GM21717 (cell line): ENCODE measurements around the gene GPT2.

Source experiments
- ATAC-seq: cut with Tn5 transposase; IDR thresholded peaks from one replicate; pipeline ENCODE4 v1.9.1; 2021; ENCODE audit warnings: mild to moderate bottlenecking, moderate library complexity; ENCODE audit not compliant: unreplicated experiment

GPT2 gene

DNA sequence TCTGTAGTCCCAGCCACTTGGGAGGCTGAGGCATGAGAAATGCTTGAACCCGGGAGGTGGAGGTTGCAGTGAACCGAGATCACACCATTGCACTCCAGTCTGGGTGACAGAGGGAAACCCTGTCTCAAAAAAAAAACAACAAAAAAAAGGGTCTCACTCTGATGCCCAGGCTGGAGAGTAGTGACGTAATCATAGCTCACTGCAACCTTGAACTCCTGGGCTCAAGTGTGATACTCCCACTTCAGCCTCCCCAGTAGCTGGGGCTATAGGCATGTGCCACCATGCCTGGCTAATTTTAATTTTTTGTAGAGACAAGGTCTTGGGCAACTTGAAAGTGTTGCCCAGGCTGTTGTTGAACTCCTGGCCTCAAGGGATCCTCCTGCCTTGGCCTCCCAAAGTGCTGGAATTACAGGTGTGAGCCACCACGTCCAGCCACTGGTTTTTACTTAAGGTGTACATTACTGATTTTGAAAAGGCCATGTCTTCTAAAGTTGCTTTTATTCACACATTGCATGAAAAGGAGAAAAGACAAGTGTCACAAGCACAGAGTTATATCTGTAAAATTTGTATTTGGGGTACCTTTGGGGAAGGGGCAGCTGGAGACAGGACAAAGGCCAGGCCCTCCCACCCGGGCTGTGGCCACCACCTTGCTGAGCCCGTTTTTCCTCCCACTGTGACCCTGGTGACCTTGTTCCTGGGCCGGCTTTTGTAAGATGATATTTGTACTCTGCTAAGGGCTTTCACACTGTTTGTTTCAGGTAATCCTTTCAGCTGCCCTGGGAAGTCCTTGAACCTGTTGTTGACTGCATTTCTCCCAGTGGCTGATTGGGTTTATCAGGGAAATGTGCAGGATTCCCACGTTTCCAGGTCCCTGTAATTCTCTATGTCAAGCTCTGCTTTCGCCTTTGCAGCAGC is 11.5 kb downstream of the GPT2 start:
- no peak for ATAC-seq

- no peak for ATAC-seq
Measured at GRCh38 chr16:46896314-46896968, 12.3 kb downstream of the GPT2 start.

DNA sequence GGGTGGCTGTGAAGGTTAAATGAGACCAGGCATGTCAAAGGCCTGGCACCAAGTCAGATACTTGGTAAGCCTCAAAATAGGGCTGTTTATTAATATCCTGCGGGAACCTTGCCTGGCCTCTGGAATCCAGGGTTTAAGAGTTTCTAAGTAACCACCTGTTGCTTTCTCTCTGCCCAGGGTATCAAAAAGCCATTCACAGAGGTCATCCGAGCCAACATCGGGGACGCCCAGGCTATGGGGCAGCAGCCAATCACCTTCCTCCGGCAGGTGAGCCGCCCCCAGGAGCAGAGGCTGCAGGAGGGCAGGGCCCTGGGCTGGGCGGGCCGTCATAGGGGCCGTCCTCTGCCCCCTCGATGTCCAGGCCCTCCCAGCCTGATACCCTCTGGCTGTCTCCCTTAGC is 13.3 kb downstream of the GPT2 start:
- ATAC-seq, result no peak

- ATAC-seq, result no peak
Measured at GRCh38 chr16:46898006-46898405, 13.8 kb downstream of the GPT2 start.

- ATAC-seq, result no peak
Measured at GRCh38 chr16:46899443-46900143, 15.4 kb downstream of the GPT2 start.

DNA sequence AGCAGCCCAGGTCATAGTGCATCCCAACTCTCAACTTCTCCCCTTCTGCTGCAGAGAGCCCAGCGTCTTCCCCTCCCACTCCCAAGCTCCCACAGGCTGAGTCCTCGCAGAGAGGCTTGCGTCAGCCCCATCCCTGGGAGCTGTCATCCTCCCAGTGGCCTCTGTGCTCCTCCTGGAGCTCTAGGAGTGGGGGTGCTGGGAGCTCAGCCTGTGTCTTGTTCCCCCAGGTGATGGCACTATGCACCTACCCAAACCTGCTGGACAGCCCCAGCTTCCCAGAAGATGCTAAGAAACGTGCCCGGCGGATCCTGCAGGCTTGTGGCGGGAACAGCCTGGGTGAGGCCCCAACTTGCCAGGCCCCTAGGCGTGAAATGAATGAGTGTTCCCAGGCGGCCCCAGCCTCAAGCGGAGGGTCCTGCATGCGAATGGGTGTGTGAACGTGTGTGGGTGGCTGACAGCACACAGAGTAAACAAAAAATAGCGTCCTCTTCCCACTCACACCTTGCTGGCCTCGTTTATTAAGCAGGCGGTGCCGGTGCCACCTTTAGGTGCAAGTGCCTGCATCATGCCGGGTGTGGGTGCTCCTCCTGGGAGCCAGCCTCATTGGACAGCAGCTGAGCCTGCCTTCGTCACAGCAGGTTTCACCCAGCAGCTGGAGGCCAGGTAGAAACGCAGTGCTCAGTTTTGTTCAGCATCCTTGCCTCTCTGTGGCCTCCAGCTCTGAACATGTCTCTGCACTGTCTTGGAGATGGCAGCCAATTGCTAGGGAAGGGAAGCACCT is 16.5 kb downstream of the GPT2 start:
- ATAC-seq, result no peak

GRCh38 chr16:46901709-46902108 is 17.5 kb downstream of the GPT2 start:
- no peak for ATAC-seq

DNA sequence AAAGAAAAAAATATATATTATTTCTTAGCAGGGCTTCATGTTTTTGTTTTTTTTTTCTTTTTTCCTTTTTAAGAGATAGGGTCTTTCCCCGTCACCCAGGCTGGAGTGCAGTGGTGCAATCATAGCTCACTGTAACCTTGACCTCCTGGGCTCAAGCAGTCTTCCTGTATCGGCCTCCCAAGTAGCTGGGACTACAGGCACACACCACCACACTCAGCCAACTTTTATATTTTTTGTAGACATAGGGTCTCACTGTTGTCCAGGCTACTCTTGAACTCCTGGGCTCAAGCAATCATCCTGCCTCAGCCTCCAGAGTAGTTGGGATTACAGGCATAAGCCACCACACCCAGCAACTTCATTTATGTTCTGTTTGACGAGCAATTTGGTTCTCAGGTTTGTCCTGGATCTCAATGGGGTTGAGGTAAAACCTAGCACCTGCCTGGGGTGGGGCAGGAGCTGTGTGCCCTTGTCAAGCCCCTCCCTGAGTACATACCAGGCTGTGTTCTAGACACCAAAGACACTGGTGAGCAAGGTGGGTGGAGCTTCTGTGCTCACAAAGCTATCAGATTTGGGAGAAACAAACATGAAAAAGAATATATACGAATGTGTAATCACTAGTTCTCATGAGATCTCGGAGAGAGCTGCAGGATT is 19.2 kb downstream of the GPT2 start:
- no peak for ATAC-seq

DNA sequence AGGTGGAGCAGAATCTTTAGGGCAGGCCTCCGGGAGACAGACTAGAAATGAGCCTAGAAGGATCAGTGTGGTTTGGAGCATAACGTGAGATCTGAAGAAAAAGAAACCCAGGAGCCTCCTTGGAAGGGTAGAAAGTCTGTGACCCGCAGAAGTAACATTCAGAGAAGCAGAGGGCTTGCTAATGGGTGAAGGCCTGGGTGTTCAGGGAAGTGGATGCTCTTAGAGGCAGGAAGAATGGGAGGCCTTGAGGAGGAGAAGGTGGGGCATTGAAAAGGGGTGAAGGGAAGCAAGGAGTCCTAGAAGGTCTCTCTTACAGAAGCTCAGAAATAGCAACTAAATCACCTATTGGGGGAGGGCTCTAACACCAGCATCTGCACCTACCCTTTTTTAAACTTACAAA is 20.3 kb downstream of the GPT2 start:
- ATAC-seq, result no peak

DNA sequence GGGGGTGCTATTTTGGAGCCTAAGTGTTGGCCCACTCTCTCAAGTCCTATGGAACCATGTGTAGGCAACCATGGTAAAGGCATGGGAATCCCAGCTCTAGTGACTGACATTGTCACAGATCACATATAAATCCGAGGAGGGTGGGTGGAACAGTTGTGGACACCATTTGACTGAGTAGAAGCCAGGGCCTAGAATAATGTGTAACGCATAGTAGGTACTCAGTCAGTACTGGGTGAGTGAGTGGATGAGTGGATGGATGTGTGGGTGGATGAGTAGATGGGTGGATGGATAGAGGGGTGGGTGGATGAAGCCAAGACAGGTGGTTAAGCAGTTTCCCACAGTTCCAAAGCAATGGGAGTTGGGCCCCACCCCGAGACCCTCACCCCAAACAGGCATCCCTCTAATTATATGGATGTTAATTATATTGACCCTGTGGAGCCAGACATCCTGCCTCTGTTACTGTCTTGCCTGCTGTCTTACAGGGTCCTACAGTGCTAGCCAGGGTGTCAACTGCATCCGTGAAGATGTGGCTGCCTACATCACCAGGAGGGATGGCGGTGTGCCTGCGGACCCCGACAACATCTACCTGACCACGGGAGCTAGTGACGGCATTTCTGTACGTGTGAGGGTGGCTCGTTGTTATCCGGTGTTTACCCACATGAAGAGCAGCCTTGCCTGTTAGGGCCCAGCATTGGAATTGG is 22.3 kb downstream of the GPT2 start:
- no peak for ATAC-seq

- ATAC-seq, result no peak
Measured at GRCh38 chr16:46907061-46907774, 23.1 kb downstream of the GPT2 start.

DNA sequence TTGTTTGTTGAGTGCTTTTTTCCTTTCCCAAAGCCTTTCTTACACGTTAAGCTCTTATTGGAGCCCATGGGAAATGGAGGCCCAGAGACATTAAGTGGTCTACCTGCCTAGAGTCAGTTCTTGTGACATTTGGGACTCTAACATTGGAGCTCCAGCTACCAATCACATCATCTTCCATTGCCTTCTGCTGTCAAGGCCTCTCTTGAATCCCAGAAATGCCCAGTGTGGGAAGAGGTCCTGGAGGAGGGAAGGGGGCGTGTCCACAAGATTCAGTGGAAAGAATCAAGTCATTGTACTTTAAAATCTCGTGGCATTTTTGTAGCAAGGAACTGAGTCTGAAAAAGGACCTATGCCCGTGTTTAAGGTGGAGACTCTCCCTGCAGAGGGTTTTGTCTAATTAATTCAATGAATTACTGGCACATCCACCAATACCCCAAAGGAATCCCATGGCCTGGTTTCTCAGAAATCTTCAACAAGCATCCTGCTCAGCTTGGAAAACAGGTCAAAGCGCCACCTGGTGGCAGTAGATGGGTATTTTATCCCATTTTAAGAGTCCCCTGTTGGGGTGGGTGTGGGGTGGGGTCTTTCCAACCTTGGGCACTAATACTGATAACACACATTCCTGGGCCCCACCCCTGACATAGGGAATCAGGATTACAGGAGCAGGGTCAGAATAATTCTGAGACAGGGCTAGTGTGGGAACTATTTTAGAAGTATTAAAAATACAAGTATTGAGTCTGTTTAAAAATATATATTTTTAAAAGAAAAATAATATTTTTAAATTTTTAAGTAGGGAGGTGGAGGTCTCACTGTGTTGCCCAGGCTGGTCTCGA is 24.6 kb downstream of the GPT2 start:
- ATAC-seq, result no peak

GRCh38 chr16:46911038-46911437 is 26.9 kb downstream of the GPT2 start:
- peak; percentile 62 for ATAC-seq

GRCh38 chr16:46911650-46912049 is 27.5 kb downstream of the GPT2 start:
- ATAC-seq, result no peak

GRCh38 chr16:46914556-46915201 is 30.5 kb downstream of the GPT2 start:
- no peak for ATAC-seq

DNA sequence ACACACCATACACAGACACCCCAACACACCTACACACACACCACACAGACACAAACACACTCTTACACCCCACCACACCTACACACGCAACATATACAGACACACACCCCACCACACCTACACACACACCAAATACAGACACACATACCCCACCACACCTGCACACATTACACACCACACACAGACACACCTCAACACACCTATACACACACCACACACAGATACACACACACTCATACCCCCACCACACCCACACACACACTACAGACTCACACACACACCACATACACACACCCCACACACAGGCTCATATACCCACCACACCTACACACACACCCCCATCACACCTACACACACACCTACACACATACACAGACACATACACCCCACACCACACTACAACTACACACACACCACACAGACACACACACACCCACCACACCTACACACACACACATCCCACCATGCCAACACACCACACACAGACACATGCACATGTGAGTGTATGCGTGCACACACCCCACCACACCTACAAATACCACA is 31.4 kb downstream of the GPT2 start:
- no peak for ATAC-seq

GRCh38 chr16:46916980-46917379 is 32.8 kb downstream of the GPT2 start:
- ATAC-seq, result no peak

DNA sequence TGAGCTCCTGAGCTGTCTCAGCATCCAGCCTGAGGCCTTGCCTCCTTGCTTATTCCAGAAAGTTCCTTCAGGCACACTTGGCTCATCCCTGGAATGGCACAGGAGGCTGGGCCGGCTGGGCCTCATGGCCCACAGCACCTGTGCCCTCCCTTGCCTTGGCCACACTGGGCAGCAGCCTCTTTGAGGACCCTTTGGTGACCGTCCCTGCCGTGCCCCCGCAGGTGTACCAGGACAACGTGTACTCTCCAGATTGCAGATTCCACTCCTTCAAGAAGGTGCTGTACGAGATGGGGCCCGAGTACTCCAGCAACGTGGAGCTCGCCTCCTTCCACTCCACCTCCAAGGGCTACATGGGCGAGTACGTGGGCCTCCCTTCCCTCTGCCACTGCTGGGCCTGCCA is 34.2 kb downstream of the GPT2 start:
- ATAC-seq, result no peak
